HepG2 (cell line): ENCODE data around the gene IFIT1. TPM values are rescaled to one million over a fixed set of nuclear protein-coding genes. Genes with fewer than 3 reads are reported as not detected.

Experiments used
- ATAC-seq: fragments of 200-7000 bp; cut with Tn5 transposase; 3 replicates; pipeline ENCODE4 v1.9.1; 2020; ENCODE audit warnings: mild to moderate bottlenecking, moderate library complexity
- BruUV-seq: library from RNA; stranded (reverse); fragments of 400-500 nt; replicated peaks from 2 replicates; lab custom pipeline; 2021; lab: Mats Ljungman, UMichigan
- CTCF ChIA-PET: fragments of 300-600 bp; formaldehyde crosslinking; extraction: SDS; loops from one replicate; lab custom pipeline; 2021; ENCODE audit warnings: low total read pairs, inconsistent platforms, low intra/inter-chr PET ratio; lab: Yijun Ruan, JAX
- POLR2A ChIA-PET: fragments of 350-600 bp; sonication (Branson Sonifier 250); formaldehyde crosslinking; loops from one replicate; lab custom pipeline; 2020; ENCODE audit warnings: antibody characterized with exemption, inconsistent platforms; lab: Yijun Ruan, JAX
- DNase-seq: peaks from one replicate; pipeline ENCODE4 v3.0.0-alpha.2; 2015; ENCODE audit warnings: low spot score
- FAIRE-seq: peaks from 3 replicates; lab custom pipeline; 2011; peaks lifted over from hg19 to GRCh38; lab: Jason Lieb, UNC
- H2AFZ ChIP-seq: one replicate; pipeline ENCODE4 v1.6.1; 2011; ENCODE audit warnings: low read length, inconsistent platforms
- H3K27ac ChIP-seq: fragments of 300-600 bp; 3 replicates; pipeline ENCODE4 v1.8.0; 2011; ENCODE audit warnings: mixed run types, mild to moderate bottlenecking, mixed read lengths, low read length, inconsistent platforms; ENCODE audit not compliant: insufficient read depth; ENCODE audit errors: extremely low read length
- H3K27me3 ChIP-seq, 2 experiments: fragments of 200-600 bp in 1 of 2; 2 replicates in 1 of 2; 3 replicates in 1 of 2; pipeline versions ENCODE4 v1.6.0 to v1.8.0; 2011; ENCODE audit warnings: low read length in 2 of 2, mild to moderate bottlenecking in 2 of 2, moderate library complexity in 2 of 2, inconsistent platforms in 1 of 2; ENCODE audit not compliant: insufficient read depth in 2 of 2, control insufficient read depth in 1 of 2
- H3K36me3 ChIP-seq, 2 experiments: fragments of 200-600 bp in 1 of 2; replicated peaks in 1 of 2; 2 replicates in 1 of 2; 3 replicates in 1 of 2; pipeline versions ENCODE4 v1.5.1 to v1.8.0; 2011; ENCODE audit warnings: low read length in 2 of 2, inconsistent platforms in 1 of 2; ENCODE audit not compliant: insufficient read depth in 2 of 2, control insufficient read depth in 1 of 2
- H3K4me1 ChIP-seq: 2 replicates; pipeline ENCODE4 v1.5.1; 2012; ENCODE audit warnings: low read length, inconsistent platforms; ENCODE audit not compliant: insufficient read depth
- H3K4me2 ChIP-seq: 2 replicates; pipeline ENCODE4 v1.6.0; 2011; ENCODE audit warnings: low read depth, low read length, inconsistent platforms
- H3K4me3 ChIP-seq, 3 experiments: fragments of 200-600 bp in 1 of 3; sonication (generic), shearing (Covaris generic) in 1 of 3; replicated peaks in 1 of 3; 2 replicates each; pipeline ENCODE4 v1.5.1; 2011 to 2016; ENCODE audit warnings: low read length in 3 of 3, inconsistent platforms in 2 of 3, low read depth in 2 of 3, mild to moderate bottlenecking in 2 of 3, control low read depth in 1 of 3, mixed read lengths in 1 of 3; ENCODE audit not compliant: insufficient read depth in 1 of 3
- H3K79me2 ChIP-seq: one replicate; pipeline ENCODE4 v1.6.1; 2011; ENCODE audit warnings: low read length, inconsistent platforms; ENCODE audit not compliant: insufficient read depth
- H3K9ac ChIP-seq: 2 replicates; pipeline ENCODE4 v1.6.0; 2011; ENCODE audit warnings: mild to moderate bottlenecking, low read depth, low read length, inconsistent platforms; ENCODE audit not compliant: insufficient read depth
- H3K9me3 ChIP-seq: 2 replicates; pipeline ENCODE4 v1.5.1; 2012; ENCODE audit warnings: mild to moderate bottlenecking, low read length
- H4K20me1 ChIP-seq: 2 replicates; pipeline ENCODE4 v1.6.0; 2011; ENCODE audit warnings: inconsistent platforms, mild to moderate bottlenecking, low read length, moderate library complexity; ENCODE audit not compliant: insufficient read depth
- ATF7-NPFF ChIP-seq: sonication (generic); formaldehyde crosslinking; IDR thresholded peaks from 2 replicates; pipeline ENCODE4 v1.8.1; 2023; ENCODE audit warnings: mild to moderate bottlenecking, low read depth, missing genetic modification reagents, moderate library complexity
- ETV5 ChIP-seq: IDR thresholded peaks from 2 replicates; pipeline ENCODE4 v1.6.1; 2018; ENCODE audit warnings: missing biosample characterization, missing genetic modification reagents, inconsistent platforms, borderline replicate concordance
- HOXA7 ChIP-seq: sonication (generic); formaldehyde crosslinking; IDR thresholded peaks from 2 replicates; pipeline ENCODE4 v1.8.1; 2022; ENCODE audit warnings: mild to moderate bottlenecking, missing genetic modification reagents, moderate library complexity
- KDM6A ChIP-seq: IDR thresholded peaks from 2 replicates; pipeline ENCODE4 v1.6.1; 2016; ENCODE audit warnings: low read depth
- KLF13 ChIP-seq: sonication (generic); formaldehyde crosslinking; IDR thresholded peaks from 2 replicates; pipeline ENCODE4 v1.4.0; 2020; ENCODE audit warnings: mild to moderate bottlenecking, missing genetic modification reagents
- NFE2L2 ChIP-seq: fragments of 150-350 bp; IDR thresholded peaks from 2 replicates; pipeline ENCODE4 v1.6.1; 2014; ENCODE audit warnings: low read length
- RORA ChIP-seq: sonication (generic); formaldehyde crosslinking; IDR thresholded peaks from 2 replicates; pipeline ENCODE4 v1.5.0; 2020; ENCODE audit warnings: mild to moderate bottlenecking, missing genetic modification reagents, moderate library complexity
- SSRP1 ChIP-seq: IDR thresholded peaks from 2 replicates; pipeline ENCODE4 v1.6.1; 2016; ENCODE audit warnings: control low read depth
- ZNF12 ChIP-seq: sonication (generic); formaldehyde crosslinking; IDR thresholded peaks from 2 replicates; pipeline ENCODE4 v1.5.0; 2020; ENCODE audit warnings: missing genetic modification reagents
- ZSCAN21 ChIP-seq: sonication (generic); formaldehyde crosslinking; IDR thresholded peaks from 2 replicates; pipeline ENCODE4 v1.8.0; 2022; ENCODE audit warnings: mild to moderate bottlenecking, missing genetic modification reagents, moderate library complexity, borderline replicate concordance
- WGBS: methylation state at CpG from one replicate; pipeline ENCODE4 v1.1.6; 2017; ENCODE audit warnings: low lambda C conversion rate; 5-methylcytosine and 5-hydroxymethylcytosine counted together
- in situ Hi-C: cut with HindIII; loops from 2 replicates; pipeline ENCODE4 v1.10.0; 2017; ENCODE audit warnings: low pct_unique_long_range_greater_than_20kb; ENCODE audit not compliant: extremely low pct_ligation_motif_present
- intact Hi-C: fragments of 100-400 bp; cut with micrococcal nuclease; formaldehyde crosslinking; loops from one replicate; pipeline ENCODE4 v1.10.0; 2022; ENCODE audit not compliant: unreplicated experiment
- polyA plus RNA-seq, 8 experiments: library from polyadenylated mRNA; depleted of rRNA in 3 of 8; stranded (reverse) in 7 of 8; unstranded in 1 of 8; fragments of >200 nt; fragmentation: Illumina TruSeq in 4 of 8; extraction: Trizol in 4 of 8; gene quantifications; 2 replicates each; pipeline versions ENCODE4 v1.2.1 to v1.2.3, GENCODE V29; 2011 to 2016; ENCODE audit warnings: low read depth in 4 of 8, missing spikeins in 1 of 8, mixed read lengths in 1 of 8; ENCODE audit not compliant: insufficient read depth in 1 of 8
- total RNA-seq, 5 experiments: library from RNA; depleted of rRNA; stranded (reverse); fragments of >200 nt; fragmentation: Illumina TruSeq; extraction: Trizol; gene quantifications; 2 replicates each; pipeline ENCODE4 v1.2.3, GENCODE V29; 2016; ENCODE audit warnings: low read depth in 1 of 5
- TF ChIP-seq, protein P1 (sequence below): sonication (generic); formaldehyde crosslinking; IDR thresholded peaks from 2 replicates; pipeline ENCODE4 v1.5.0; 2020; ENCODE audit warnings: missing genetic modification reagents, mild to moderate bottlenecking, borderline replicate concordance
- TF ChIP-seq, protein P2 (sequence below): IDR thresholded peaks from 2 replicates; pipeline ENCODE4 v1.6.1; 2012; ENCODE audit warnings: inconsistent platforms

IFIT1 gene
- total and polyA plus RNA-seq, 2 of the 13 experiments (the other 11 are each of a cell fraction or from before 2014, with no cell fraction given) = 1.5 to 5.5 TPM

DNA sequence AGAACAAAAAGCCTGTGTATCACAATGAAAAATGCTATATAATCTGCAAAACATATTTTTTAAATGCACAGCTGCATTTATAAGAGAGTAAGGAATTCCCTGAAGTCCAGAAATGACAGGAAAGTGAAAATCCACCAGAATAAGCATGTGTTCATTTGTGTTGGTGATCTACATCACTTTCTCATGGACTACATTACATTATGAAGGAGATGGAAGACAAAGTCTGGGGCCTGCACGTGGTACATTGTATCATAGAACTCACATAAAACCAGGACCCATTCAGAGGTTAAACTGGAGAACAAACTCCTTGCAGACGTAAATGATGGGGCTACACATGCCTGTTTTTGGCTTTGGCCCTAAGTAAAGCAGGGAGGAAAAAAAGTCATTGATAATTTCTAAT, 48.3 kb upstream of the IFIT1 start:
- no peak for TF ChIP-seq KDM6A (CRISPR knock-in tag)
- TF ChIP-seq NFE2L2 = no peak
- TF ChIP-seq KLF13 (CRISPR knock-in tag) = no peak
- TF ChIP-seq, protein P1, sequence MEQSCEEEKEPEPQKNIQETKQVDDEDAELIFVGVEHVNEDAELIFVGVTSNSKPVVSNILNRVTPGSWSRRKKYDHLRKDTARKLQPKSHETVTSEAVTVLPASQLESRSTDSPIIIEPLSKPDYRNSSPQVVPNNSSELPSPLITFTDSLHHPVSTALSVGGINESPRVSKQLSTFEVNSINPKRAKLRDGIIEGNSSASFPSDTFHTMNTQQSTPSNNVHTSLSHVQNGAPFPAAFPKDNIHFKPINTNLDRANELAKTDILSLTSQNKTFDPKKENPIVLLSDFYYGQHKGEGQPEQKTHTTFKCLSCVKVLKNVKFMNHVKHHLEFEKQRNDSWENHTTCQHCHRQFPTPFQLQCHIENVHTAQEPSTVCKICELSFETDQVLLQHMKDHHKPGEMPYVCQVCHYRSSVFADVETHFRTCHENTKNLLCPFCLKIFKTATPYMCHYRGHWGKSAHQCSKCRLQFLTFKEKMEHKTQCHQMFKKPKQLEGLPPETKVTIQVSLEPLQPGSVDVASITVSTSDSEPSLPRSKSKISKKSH = no peak
- no peak for TF ChIP-seq ATF7-NPFF (CRISPR knock-in tag)
- TF ChIP-seq SSRP1 (CRISPR knock-in tag) = no peak
- intact Hi-C loops = no loop called here
- BruUV-seq = no TSS peak
- CTCF ChIA-PET = no interaction called here
- Histone ChIP-seq H2AFZ (no peak overlapping the region), H3K4me1 (peaks cover 36% of the 10 kb centered on the region), H3K27me3 (no peaks in the 10 kb centered on the region), H3K4me3 (no peak overlapping the region), H3K27ac (no peak overlapping the region), H3K9me3 (no peaks in the 10 kb centered on the region), H3K9ac (no peak overlapping the region), H4K20me1 (no peaks in the 10 kb centered on the region), H3K4me2 (no peak overlapping the region), H3K36me3 (no peaks in the 10 kb centered on the region), H3K79me2 (no peaks in the 10 kb centered on the region)
- ATAC-seq (no peak), FAIRE-seq (no peak), DNase-seq (no peak)
- in situ Hi-C loops = no loop called here
- 83% methylated on average over 2 of the region's 2 CpGs for WGBS
- POLR2A ChIA-PET = no interaction called here

DNA sequence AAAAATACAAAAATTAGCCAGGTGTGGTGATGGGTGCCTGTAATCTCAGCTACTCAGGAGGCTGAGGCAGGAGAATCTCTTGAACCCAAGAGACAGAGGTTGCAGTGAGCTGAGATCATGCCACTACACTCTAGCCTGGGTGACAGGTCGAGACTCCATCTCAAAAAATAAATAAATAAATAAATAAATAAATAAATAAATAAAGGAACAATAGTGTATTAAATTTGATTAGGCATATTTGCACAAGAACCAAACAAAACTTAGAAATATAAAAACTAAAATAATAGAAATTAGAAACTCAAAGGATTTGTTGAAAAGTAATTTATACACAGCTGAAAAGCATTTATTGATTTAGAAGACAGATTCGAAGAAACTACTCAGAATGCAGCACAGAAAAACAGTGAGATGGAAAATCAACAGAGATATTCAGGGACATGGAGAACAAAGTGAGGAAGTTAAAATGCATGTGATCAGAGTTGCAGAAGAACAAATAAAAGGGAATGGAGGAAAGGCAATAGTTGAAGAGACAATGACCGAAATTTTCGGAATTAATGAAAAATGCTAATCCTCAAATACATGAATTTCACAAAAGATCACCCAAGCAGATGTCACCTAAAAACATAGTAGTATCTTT, 46.9 kb upstream of the IFIT1 start:
- no peak overlapping the region for H3K27ac ChIP-seq
- H3K79me2 ChIP-seq = no peaks in the 10 kb centered on the region
- H2AFZ ChIP-seq = no peak overlapping the region
- H4K20me1 ChIP-seq = no peaks in the 10 kb centered on the region
- no peaks in the 10 kb centered on the region for H3K36me3 ChIP-seq
- H3K9ac ChIP-seq = no peak overlapping the region
- ChIA-PET POLR2A (interaction anchor here (2.0 kb wide), 1 partner anchor 13 kb away, joined by 8 read pairs; no protein-coding TSS in a partner anchor), CTCF (no interaction called here)
- no peak for TF ChIP-seq ZNF12
- TF ChIP-seq HOXA7 = no peak
- no peak for TF ChIP-seq RORA
- TF ChIP-seq ETV5 (CRISPR knock-in tag) = no peak
- TF ChIP-seq ZSCAN21 = no peak
- TF ChIP-seq, protein P2, sequence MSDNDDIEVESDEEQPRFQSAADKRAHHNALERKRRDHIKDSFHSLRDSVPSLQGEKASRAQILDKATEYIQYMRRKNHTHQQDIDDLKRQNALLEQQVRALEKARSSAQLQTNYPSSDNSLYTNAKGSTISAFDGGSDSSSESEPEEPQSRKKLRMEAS = no peak
- BruUV-seq = no TSS peak
- H3K27me3 ChIP-seq = no peaks in the 10 kb centered on the region
- intact Hi-C loops (no loop called here), in situ Hi-C loops (no loop called here)
- DNase-seq (no peak), FAIRE-seq (no peak), ATAC-seq (no peak)
- 89% methylated on average over 4 of the region's 4 CpGs for WGBS
- H3K4me1 ChIP-seq = peaks cover 49% of the 10 kb centered on the region
- no peak overlapping the region for H3K4me3 ChIP-seq
- H3K9me3 ChIP-seq = no peaks in the 10 kb centered on the region
- no peak overlapping the region for H3K4me2 ChIP-seq
